Upper lobe of right lung (tissue), 1 donor: ENCODE data around the gene RFT1. TPM values are rescaled to one million over a fixed set of nuclear protein-coding genes. Genes with fewer than 3 reads are reported as not detected.

Experiments used
- ATAC-seq: fragments of 200-7000 bp; cut with Tn5 transposase; one replicate; pipeline ENCODE4 v1.9.1; 2020; ENCODE audit warnings: mild to moderate bottlenecking, moderate library complexity
- DNase-seq: peaks from one replicate; pipeline ENCODE4 v3.0.0-alpha.2; 2020
- H3K27ac ChIP-seq: fragments of 200-600 bp; one replicate; pipeline ENCODE4 v1.8.0; 2022
- H3K27me3 ChIP-seq: fragments of 200-600 bp; one replicate; pipeline ENCODE4 v1.8.0; 2022; ENCODE audit warnings: mild to moderate bottlenecking
- H3K36me3 ChIP-seq: fragments of 200-600 bp; one replicate; pipeline ENCODE4 v1.8.0; 2022
- H3K4me1 ChIP-seq: fragments of 200-600 bp; one replicate; pipeline ENCODE4 v1.8.0; 2022
- H3K4me3 ChIP-seq: fragments of 200-600 bp; one replicate; pipeline ENCODE4 v1.8.0; 2022; ENCODE audit warnings: mild to moderate bottlenecking
- H3K9me3 ChIP-seq: fragments of 200-600 bp; one replicate; pipeline ENCODE4 v1.8.0; 2022
- intact Hi-C: fragments of 100-400 bp; cut with DNase I; formaldehyde crosslinking; loops from one replicate; pipeline ENCODE4 v1.11.0; 2022
- total RNA-seq: library from RNA; stranded (reverse); fragmentation: NEBNext Ultra II Directional; extraction: Animal tissue kit (Norgen Biotek cat#: 25700); gene quantifications from one replicate; pipeline ENCODE4 v1.2.1, GENCODE V29; 2021
- TF ChIP-seq, protein P1 (sequence below): fragments of 200-600 bp; IDR thresholded peaks from one replicate; pipeline ENCODE4 v1.8.0; 2022; ENCODE audit warnings: antibody characterized with exemption
- donor health status: DM: no; HTN: yes; CAD: no; lungs with severe emphysema.

RFT1 gene
- total RNA-seq, 1 donor from 2014 or later, result 20.6 TPM

DNA sequence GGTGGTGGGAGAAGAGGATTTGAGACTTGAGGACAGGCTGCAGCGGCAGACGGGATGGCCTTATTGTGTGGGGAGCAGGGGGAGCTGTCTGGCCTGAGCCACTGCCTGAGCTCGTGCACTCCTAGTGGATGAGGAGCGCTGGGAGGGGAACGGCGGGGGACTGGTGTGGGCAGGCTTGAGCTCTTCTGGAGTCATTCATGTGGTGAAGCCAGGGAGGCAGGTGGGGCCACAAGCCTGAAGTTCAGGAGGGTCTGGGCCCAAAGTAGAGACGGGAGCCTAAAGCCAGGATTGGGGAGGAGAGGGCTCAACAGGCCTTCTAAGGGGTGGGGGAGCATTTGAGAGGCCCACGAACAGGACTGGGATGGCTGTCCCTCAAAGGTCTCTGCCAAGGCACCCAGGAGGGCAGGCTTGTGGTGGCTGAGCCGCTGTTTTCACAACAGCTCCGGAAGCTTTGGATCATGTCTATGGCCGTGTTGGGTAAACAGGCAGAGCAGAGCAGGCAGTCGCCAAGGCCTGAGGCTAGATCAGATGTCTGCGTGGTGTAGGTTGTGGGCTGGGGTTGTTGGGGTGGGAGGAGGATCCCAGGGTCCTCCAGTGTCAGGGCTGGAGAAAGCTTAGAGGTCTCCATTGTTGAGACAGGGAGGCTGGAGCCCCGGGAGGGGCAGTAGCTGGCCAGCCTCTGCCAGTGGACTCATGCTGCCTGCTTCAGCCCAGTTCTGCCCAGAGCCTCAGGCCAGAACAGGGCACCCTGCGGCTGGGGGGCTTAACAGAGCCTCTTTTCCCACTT is 39.0 kb upstream of the RFT1 start:
- ATAC-seq, result peak; percentile 43
- Histone ChIP-seq H3K4me3 (peak overlapping the region; percentile 23), H3K9me3 (no peaks in the 10 kb centered on the region), H3K36me3 (peaks cover 13% of the 10 kb centered on the region), H3K27me3 (no peaks in the 10 kb centered on the region), H3K27ac (peak overlapping the region; percentile 63), H3K4me1 (peaks cover 54% of the 10 kb centered on the region)
- intact Hi-C loops, result no loop called here
- peak; percentile 76 for DNase-seq
- TF ChIP-seq, protein P1, sequence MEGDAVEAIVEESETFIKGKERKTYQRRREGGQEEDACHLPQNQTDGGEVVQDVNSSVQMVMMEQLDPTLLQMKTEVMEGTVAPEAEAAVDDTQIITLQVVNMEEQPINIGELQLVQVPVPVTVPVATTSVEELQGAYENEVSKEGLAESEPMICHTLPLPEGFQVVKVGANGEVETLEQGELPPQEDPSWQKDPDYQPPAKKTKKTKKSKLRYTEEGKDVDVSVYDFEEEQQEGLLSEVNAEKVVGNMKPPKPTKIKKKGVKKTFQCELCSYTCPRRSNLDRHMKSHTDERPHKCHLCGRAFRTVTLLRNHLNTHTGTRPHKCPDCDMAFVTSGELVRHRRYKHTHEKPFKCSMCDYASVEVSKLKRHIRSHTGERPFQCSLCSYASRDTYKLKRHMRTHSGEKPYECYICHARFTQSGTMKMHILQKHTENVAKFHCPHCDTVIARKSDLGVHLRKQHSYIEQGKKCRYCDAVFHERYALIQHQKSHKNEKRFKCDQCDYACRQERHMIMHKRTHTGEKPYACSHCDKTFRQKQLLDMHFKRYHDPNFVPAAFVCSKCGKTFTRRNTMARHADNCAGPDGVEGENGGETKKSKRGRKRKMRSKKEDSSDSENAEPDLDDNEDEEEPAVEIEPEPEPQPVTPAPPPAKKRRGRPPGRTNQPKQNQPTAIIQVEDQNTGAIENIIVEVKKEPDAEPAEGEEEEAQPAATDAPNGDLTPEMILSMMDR, result no peak

DNA sequence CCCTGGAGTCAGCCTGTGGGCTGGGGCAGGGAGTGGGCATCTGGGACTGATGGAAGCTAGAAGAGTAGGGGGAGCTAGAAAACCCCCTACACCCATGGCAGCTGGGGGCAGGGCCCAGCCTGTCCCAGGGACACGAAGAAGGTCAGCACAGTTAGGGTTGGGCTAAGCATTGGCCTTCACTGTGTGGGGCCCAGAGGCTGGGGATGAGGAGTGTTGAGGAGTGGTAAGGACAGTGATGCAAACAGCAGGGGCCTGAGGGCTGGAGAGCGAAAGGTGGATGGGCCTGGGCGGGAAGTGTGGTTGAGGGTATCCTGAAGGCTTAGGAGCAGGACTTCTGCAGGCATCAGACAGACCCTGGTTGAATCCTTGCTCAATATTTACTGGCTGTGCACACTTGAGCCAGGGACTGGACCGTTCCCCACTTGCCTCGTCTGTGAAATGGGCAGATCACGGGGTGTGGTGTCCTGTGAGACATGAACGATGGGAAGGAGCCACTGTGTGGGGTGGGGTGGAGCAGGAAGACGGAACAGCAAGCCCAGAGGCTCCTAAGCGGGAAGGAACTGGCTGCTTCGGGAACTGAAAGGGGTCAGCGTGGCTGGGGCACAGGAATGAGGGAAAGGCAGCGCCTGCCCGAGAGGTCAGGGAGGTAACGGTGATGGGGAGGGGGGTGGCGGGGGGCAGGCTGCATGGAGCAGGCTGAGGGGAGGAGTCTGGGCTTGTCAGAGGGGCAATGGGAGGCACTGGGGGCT is 38.1 kb upstream of the RFT1 start:
- peaks cover 61% of the 10 kb centered on the region for H3K4me1 ChIP-seq
- H3K9me3 ChIP-seq, result no peaks in the 10 kb centered on the region
- ATAC-seq (peak; percentile 34), DNase-seq (no peak)
- H3K36me3 ChIP-seq, result peaks cover 5% of the 10 kb centered on the region
- H3K27me3 ChIP-seq, result no peaks in the 10 kb centered on the region
- H3K27ac ChIP-seq, result peak overlapping the region; percentile 63
- TF ChIP-seq, protein P1, result no peak
- intact Hi-C loops, result no loop called here
- H3K4me3 ChIP-seq, result peak overlapping the region; percentile 23

DNA sequence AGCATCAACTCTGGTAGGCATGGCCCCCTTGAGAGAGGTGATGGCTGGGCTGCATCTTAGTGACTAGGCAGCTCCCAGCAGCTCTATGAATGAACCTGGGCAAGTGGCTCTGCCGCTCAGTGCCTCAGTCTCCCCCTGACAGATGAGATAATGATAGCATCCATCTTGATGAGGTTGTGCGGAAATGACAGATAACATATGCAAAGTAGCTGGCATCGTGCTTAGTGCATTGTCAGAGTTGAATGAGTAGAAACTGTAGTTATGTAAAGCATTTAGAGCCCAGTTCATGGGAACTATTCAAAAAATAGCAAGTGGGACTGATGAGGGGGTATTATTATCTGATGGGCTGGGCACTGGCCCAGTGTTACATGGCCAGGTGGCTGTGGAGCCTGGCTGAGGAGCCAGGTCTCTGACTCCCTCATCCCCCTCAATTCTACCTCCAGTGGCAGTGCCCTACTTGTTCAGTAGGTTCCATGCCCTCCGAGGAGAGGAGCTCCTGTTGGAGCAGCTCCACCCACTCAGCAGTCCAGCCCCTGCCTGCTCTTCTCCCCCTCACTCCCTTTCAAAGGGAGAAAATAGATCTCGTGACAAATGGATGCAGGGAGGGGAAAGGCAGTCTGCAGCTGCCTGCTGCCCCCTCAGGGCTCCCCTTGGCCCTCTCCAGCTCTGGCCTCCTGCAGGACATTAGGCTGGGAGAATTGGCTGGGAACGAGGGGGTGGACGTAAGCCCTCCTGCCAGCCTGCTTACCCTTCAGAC is 37.4 kb upstream of the RFT1 start:
- no peaks in the 10 kb centered on the region for H3K36me3 ChIP-seq
- no peak overlapping the region for H3K4me3 ChIP-seq
- intact Hi-C loops, result no loop called here
- no peak for DNase-seq
- TF ChIP-seq, protein P1, result no peak
- peak overlapping the region; percentile 27 for H3K27ac ChIP-seq
- H3K27me3 ChIP-seq, result no peaks in the 10 kb centered on the region
- ATAC-seq, result no peak
- H3K4me1 ChIP-seq, result peaks cover 62% of the 10 kb centered on the region
- no peaks in the 10 kb centered on the region for H3K9me3 ChIP-seq

DNA sequence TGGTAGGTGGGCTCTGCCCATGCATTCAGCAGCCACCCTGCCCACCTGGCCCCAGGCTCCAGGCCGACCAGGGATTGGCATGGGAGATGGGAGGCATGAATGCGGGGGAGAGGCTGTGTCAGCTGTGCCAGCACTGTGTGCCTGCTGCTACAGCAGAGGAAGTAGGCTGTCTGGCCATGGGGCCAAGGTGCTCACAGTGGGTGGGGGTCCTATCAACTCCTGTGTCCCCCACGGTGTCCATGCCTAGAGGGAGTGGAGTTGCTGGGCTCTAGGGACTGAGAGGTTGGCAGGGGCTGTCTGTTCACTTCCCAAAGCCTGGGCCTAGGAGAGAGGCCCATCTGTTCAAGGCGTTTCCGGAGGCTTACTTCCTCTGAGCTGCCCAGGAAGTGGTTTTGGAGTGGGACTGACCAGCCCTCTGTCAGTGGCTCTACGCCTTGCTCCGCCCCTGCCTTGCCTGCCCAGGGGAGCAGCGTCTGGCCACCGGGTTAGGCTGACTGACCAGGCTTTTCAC is 36.6 kb upstream of the RFT1 start:
- Histone ChIP-seq H3K36me3 (no peaks in the 10 kb centered on the region), H3K27me3 (no peaks in the 10 kb centered on the region), H3K4me3 (no peak overlapping the region), H3K9me3 (no peaks in the 10 kb centered on the region), H3K27ac (peak overlapping the region; percentile 70), H3K4me1 (peaks cover 60% of the 10 kb centered on the region)
- intact Hi-C loops, result no loop called here
- ATAC-seq (peak; percentile 74), DNase-seq (peak; percentile 88)
- TF ChIP-seq, protein P1, result no peak

DNA sequence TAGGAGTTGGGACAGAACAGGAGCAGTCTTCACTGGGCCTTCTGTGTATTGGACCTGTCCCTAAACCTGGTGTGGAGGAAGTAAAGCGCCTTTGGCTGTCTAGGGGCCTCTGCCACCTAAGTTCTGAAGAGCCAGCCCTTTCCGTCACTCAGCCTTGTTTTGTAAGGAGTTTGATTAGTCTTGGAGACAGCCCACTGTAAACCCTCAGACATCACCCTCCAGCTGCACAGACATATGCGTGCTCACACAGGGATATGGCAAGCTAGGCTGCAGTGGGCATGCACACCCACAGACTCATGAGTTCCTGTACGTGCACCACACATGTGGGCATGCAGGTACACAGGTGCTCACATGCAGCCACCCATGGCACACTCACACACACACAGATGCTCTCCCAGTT is 36.0 kb upstream of the RFT1 start:
- intact Hi-C loops, result no loop called here
- TF ChIP-seq, protein P1, result no peak
- Histone ChIP-seq H3K4me1 (peaks cover 54% of the 10 kb centered on the region), H3K4me3 (no peak overlapping the region), H3K36me3 (no peaks in the 10 kb centered on the region), H3K27me3 (no peaks in the 10 kb centered on the region), H3K9me3 (no peaks in the 10 kb centered on the region), H3K27ac (peak overlapping the region; percentile 70)
- no peak for DNase-seq
- no peak for ATAC-seq
